ENCODE measurements around the gene ALPK3.

- TF ChIP-seq EZH2 (IDR thresholded peaks at IDR 0.05) (no peak), POLR2AphosphoS5 (IDR thresholded peaks at IDR 0.05; ENCODE audit: borderline replicate concordance, low read depth, low read length) (no peak), FOXP2 (optimal IDR thresholded peaks at IDR 0.05; ENCODE audit: control extremely low read depth, extremely low read length, insufficient read depth) (no peak)
These were observed 98.4 kb downstream of the ALPK3 start for GRCh38 chr15:84915606-84915958.
